Ovary (tissue), 3 donors: ENCODE data around the gene HMGN3.

Source experiments
- EP300 ChIP-seq: sonication (generic); formaldehyde crosslinking; IDR thresholded peaks from one replicate; pipeline ENCODE4 v1.6.1; 2017; ENCODE audit warnings: antibody characterized with exemption
- POLR2A ChIP-seq: fragments of 450-650 bp; IDR thresholded peaks from one replicate; pipeline ENCODE4 v1.6.1; 2017; ENCODE audit warnings: antibody characterized with exemption, mild to moderate bottlenecking, moderate library complexity
- TF ChIP-seq, protein P1 (sequence below), 3 donors: fragments of 450-650 bp in 2 of 3; fragments of 200-600 bp in 1 of 3; IDR thresholded peaks; one replicate each; pipeline versions ENCODE4 v1.5.1 to v1.8.0; 2016 to 2022; ENCODE audit warnings: antibody characterized with exemption in 3 of 3, mild to moderate bottlenecking in 1 of 3
- donor health status: DM: no; HTN: no; CAD: no.

DNA sequence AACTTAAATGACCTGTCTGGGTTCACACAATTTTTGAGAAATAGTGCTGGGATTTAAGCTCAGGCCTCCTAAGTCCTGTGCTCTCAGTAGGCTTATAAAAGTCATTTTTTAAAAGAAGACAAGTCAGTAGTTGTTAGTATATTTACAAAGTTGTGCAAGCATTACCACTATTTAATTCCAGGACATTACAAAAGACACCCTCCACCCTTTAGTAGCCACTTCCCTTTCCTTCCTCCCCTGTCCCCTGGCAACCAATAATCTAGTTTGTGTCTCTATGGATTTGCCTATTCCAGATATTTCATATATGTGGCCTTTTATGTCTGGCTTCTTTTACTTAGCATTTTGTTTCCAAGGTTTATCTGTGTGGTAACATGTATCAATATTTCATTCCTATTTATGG, 37.6 kb downstream of the HMGN3 start:
- TF ChIP-seq, protein P1, sequence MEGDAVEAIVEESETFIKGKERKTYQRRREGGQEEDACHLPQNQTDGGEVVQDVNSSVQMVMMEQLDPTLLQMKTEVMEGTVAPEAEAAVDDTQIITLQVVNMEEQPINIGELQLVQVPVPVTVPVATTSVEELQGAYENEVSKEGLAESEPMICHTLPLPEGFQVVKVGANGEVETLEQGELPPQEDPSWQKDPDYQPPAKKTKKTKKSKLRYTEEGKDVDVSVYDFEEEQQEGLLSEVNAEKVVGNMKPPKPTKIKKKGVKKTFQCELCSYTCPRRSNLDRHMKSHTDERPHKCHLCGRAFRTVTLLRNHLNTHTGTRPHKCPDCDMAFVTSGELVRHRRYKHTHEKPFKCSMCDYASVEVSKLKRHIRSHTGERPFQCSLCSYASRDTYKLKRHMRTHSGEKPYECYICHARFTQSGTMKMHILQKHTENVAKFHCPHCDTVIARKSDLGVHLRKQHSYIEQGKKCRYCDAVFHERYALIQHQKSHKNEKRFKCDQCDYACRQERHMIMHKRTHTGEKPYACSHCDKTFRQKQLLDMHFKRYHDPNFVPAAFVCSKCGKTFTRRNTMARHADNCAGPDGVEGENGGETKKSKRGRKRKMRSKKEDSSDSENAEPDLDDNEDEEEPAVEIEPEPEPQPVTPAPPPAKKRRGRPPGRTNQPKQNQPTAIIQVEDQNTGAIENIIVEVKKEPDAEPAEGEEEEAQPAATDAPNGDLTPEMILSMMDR (IDR thresholded peaks at IDR 0.05): no peak
- TF ChIP-seq POLR2A (no peak), EP300 (no peak)
